Measurements from ENCODE around the gene POLL.

The POLL gene

DNA sequence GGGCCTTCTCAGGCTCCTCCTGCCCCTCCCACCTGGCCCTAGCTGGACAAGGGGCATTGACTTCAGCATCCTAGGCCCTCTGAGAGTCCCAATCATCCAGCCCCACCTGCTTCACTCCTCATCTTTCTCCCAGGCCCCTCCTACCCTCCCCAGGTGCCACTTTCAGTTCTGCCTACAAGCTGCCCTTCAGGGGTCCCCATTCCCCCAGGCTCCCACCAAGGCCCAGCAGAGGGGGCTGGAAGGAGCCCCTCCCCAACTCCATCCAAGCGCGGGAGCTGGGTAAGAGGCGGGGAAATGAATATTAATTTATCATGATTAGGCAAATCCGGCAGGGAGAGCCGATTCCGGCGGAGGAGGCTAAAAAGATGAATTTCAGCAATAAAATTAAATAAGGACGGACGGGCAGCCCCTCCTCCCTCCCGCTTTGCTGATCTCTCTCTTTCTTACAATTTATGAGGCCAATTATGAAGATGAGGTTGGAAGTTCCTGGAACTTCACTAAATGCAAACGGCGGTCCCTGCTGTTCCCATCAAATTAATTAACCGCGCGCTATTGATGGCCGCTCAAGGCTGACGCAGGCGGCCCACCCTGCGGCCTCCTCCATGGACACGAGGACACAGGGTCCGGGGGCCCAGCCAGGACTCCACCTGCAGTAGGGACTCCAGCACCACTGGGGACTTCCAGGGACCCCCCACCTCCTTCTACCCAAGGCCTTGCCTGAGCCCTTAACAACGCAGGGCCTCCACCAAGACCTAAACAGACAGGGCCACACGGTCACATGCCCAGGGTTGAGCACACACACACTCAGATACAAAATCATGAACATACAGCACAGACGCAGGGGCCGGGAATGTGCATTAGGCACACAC is 13.9 kb downstream of the POLL start:
- DNase-seq = no peak

DNA sequence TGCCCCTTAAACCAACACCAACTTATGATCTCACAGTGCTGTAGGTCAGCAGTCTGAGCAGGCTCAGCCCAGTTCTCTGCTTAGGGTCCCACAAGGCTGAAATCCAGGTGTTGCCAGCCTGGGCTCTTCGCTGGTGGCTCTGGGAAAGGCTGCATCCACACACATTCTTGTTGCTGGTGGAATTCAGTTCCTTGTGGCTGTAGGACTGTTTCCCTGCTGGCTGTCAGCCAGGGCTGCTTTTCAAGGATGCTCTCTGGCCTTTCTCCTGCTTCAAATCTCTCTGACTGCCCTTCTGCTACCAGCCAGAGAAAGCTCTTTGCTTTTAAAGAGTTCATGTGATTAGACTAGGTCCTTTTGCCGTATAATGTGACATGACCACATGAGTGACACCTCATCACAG is 15.3 kb downstream of the POLL start:
- no peak for DNase-seq

DNA sequence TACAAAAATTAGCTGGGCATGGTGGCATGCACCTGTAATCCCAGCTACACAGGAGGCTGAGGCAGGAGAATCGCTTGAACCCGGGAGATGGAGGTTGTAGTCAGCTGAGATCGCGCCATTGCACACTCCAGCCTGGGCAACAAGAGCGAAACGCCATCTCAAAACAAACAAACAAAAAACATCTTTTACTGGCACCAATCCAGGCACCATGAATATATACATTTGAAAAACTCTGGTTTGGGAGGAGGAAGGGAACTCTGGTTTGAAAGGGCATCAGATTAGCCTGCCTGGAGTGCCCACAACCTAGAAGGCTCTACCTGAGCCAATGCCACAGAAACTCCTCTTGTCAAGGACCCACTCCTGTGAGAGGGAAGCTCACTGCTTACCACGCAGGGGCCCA is 15.9 kb downstream of the POLL start:
- DNase-seq = no peak

DNA sequence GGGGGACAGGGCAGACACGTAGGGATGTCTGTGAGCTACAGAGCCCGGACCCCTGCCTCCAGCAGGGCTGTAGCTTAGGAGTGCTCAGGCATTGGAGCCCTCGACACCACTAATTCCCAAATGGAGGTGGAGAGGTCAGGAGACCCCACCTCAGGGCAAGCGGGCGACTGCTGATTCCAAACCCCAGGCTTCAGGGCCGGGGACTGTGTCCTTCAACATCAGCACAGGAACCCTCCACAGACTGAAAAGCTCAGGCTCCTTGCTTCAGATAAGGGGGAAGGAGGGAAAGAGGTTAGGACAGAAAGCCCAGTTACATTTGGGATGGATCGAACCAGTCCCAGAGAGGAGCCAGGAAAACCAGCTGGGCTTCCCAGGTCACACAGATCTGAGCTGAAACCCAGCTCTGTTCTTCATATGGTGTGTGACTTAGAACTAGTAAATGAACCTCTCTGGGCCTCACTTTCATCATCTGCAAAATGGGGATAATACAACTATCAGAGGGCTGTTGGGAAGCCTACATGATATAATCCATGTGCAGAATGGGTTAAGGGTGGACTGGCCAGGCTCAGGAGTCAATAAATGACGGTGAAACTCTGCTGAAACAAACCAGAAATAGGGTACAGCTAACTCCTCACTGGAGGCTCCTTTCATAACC is 16.7 kb downstream of the POLL start:
- DNase-seq = no peak

DNA sequence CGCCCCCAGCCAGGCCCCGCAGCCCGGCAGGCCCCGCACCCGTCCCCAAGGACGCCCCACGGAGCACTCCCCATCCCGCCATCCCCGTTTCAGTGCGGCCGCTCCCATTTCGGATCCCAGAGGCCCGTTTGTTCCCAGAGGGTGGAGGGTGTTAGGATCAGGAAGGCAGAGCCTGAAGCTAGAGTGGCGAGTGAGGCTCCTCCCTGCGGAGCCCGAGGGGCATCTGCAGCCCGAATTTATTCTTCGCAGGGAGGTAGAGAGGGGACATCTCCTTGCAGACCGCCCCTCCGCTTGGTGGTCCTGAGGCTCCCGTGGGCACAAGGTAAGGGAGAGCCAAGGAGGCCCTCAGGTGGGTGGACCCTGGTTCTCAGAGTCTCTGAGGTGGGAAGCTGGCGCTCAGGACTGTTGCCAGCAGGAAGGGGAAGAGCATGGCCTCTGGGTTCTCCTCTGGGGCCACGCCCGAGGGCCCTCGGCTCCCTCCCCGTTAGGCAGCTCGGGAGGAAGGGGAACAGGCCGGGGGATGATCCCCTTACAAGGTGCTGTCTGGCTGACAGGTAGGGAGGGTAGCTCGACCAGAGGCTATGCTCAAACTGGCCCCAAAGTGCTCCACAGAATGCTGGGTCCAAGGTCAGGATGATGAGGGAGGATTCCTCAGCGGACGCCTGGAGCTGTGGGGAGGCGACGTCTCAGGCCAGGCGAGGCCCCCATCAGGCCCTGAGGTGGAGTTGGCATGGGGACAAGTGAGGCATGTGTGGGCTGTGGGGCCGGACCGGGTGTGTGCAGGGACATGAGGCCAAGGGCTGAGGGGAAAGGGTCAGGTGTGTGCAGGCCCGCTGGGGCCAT is 17.4 kb downstream of the POLL start:
- DNase-seq = no peak

DNA sequence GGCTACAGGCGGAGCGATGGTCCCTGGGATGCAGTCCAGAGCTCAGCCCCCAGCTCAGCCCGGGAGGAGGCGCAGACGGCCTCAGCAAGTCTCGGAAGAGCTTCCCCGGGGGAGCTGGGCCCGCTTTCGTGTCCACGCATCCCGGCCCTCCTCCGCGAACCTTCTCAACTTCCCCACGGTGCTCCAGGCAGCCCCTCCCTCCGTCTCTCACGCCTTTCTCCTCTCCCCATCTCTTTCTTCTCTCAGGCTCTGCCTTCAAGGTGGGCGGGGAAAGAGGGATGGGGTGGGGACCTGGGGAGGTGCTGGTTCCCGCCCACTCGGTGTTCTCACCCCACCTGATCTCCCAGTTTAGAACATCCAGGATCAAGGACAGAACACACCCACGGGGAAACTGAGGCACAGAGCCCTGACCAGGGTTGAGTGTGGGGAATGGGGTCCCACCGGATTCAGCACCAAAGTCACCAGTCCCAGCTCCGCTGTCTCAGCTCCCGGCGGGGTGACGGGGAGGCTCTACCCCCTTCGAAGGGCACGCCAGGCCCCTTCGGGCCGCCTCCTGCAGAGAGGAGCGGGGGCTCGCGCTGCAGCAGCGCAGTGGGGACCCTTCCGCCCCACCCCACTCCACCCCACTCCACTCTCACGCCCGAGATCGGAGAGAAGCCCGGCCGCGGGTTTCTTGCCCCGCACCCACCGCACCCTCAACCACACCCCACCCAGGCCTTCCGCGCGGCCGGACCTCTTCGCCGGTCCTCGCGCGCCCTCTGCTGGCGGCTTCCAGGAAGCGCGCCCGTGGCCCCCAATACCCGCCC is 18.2 kb downstream of the POLL start:
- peak; percentile 80 to 83 for DNase-seq

DNA sequence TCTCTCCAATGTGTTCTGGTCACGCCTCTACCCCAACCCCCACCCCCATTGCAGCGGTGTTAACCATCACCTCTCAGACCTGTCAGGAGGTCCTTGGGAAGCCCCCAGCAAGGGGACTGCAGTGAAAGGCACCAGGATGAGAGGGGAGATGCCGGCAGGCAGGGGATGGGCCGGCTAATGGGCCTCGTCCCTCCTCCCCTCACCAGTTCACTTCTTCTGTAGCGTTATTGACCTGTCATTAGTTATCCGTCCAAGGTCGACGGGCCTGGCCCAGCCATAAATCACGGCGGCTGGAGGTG is 18.8 kb downstream of the POLL start:
- DNase-seq = no peak

DNA sequence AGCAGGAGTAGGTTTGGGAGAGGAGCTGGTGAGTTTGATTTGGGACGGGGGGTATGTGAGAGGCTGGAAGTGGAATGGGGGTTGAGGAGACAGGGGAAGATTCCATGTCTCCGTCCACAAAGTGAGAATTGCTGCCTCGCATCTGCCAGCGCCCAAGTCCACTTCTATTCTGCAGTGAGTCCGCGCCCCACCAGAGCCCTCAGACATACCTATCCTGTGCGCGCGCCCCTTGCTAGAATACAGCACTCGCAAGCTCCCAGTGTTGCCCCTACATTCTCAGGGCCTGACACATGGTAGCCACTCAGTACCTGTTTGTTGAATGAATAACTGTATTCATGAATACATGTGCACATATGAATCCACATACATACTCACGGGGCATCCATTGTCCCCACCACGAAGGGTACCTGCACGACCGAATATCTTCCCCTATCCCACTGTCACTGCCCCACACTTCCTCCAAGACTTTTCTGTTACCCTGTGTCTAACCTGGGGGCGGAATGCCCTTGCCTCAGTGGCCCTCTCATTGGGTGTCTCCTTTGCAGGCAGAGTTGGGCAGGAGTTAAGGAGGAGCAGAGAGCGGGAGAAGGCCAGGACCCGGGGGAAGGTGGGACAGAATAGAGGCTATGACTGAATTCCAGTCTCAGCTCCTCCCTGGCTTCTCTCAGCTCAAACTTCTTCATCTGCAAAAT is 19.9 kb downstream of the POLL start:
- DNase-seq = no peak

DNA sequence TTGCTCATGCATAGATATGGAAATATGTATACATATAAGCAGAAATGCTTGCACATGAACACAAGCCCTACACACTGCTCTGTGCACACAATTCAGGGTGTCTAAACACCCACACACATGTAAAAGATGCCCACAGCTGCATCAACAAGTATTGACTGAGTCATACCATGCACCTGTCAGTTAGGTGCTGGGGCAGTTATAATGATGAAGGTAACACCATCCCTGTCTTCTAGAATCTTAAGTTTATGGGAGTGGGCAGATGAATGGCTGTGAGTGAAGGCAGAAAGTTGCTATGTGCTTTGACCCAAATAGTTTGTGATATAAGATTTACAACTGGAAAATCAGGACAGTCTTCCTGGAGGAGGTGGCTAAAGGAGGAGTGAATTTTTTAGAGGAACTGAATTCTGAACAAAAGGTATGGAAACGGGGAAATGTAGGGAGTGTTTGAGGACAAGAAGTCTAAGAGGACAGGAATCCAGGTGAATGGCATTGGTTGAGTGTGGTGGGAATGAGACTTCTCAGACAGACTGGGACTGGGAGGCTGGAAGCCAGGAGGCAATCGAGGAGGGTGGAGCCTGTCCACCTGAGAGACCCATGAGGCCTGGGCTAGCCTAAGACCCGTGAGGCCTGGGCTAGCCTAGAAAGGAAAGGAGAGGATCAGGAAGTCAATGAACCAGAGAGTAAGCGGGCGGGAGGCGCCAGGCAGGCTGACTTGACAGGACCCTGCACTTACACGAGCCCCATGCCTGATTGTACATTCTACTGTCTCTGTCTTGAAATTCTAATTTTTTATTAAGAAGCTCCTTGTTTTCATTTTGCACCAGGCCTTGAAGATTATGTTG is 20.7 kb downstream of the POLL start:
- DNase-seq = no peak

DNA sequence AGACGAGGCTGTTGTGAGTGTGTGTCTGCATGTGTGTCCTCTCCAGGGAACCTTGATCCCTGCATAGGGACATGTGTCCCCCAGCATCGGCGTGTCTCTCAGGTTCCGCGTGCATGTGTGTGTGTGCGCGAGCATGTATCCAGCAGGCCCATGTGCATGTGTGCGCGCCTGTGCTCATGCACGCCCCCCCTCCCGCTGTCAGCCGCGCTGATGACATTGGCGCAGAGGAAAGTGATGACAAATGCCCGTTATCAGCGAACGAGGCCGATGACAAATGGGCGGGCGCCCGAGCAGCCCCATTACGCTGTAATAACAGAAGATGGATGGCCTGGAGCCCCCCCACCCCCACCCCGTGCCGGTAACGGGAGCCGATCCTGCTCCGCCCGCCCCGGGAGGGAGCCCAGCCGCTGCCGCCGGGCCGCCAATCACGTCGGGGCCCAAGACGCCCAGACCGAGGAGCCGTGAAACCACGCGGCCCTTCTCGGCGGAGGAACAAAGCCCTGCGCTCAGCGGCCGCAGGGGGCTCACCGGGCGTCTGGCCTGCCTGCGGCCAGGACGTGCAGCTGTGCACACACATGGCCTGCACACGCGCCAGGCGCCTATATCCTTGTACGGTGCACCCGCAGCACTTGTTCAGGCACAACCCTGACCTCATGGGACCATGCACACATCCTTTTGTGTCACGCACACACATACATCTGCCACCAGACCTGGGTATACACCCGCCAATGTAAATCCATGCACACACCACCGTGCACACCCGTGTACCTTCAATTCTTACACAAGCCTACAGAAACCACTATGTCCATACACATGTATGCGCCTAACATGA is 21.5 kb downstream of the POLL start:
- DNase-seq = no peak

GRCh38 chr10:101565936-101566332 is 22.1 kb downstream of the POLL start:
- no peak for DNase-seq

DNA sequence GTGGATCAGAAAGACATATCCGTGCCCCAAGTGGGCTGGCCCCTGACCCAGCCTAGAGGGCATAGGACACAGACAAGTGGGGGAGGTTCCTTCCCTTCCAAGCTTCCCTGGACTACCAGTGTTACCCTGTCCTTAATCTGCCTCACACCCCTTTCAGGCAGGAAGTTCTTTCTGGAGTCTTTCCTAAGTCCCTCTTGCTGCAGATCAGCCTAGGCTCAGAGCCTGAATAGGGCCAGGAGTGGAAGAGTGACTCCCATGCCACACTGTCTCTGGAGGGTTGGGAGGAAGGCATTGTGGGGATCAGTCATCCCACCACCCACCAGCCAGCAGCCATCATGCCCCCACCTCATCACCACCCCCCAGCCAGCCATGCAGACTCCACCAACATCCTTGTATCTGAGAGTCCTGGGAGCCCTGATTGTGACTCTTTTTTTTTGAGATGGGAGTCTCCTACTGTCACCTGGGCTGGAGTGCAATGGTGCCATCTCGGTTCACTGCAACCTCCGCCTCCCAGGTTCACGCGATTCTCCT is 22.6 kb downstream of the POLL start:
- DNase-seq = no peak

DNA sequence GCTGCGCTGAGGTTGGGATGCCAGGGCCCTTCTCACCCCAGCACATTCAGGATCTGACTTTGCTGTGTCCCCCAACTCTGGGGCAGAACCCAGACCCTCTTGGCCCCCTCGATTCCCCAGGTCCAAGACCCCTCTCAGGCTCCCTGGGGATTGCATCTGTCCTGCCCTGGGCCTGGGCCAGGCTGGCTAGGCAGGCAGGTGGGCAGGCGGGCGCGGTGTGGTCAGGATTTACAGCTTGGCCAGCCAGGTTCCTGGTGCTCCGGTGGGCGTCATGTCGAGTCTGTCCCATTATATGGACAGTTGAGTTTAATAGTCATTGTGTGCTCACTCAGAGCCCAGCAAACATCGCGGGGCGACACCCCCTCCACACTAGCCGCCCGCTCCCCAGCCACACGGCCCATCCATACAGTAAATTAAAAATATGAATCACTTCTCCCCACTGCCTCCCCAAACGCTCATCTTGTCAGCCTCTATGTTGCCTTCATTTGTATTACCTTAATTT is 23.5 kb downstream of the POLL start:
- no peak for DNase-seq

- DNase-seq = no peak
These were observed 24.5 kb downstream of the POLL start for GRCh38 chr10:101563497-101564040.

GRCh38 chr10:101563007-101563406 is 25.1 kb downstream of the POLL start:
- DNase-seq = no peak

GRCh38 chr10:101562231-101562630 is 25.8 kb downstream of the POLL start:
- no peak for DNase-seq

DNA sequence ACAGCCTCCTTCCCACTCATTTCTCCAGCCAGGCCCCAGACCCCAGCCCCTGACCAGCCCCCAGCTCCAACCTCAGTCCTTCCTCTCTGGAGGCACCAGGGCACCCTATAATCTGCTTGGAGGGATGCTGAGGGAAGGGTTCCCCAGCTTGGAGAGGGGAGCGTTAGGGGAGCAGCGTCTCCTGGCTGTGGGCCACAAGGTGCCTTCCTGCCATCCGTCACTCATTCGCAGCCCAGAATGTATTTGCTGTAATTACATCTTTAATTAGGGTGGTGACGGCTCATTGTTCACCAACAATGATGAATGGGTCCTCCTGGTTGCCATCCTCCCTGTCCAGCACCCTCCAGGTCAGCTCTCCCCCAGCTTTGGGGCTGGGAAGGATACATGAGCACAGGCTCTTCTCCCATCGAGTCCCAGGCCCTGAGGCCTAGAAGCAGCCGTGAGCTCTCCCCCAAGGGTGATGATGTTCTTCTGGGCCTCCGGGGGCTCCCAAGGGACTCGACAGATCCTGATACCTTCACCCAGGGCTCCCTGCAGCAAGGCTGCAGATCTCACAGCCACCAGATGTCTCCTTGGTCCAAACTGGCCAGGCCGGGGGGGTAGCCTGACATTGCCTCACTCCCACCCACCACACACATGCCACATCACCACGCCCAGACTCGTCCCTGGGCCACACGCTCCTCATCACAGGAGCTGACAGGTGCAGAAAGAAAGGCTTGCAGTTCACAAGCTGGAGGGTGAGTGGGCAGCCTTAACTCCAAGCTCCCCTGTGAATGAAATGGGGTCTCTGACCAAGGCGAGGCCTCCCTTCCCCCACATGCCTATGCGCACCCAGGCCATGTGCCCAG is 26.8 kb downstream of the POLL start:
- DNase-seq = no peak

GRCh38 chr10:101560298-101561067 is 27.6 kb downstream of the POLL start:
- no peak for DNase-seq

Data from activated CD4-positive, alpha-beta T cell treated with anti-CD3 and anti-CD28 coated beads, Interleukin-2, amount 50 U/mL, for 48 hours (primary cell).